DMS 273 treated with DMSO at 0.1 percent for 48 hours (cell line): ENCODE results near the gene POLN.
"Not testable (repeated sequence)": the region's sequence is repeated elsewhere in the genome, so short reads cannot be mapped to it uniquely, and the experiment has no call there.

ENCODE experiments used
- DNase-seq: peaks from one replicate; lab custom pipeline; 2025; lab: John Stamatoyannopoulos, UW

POLN gene

DNA sequence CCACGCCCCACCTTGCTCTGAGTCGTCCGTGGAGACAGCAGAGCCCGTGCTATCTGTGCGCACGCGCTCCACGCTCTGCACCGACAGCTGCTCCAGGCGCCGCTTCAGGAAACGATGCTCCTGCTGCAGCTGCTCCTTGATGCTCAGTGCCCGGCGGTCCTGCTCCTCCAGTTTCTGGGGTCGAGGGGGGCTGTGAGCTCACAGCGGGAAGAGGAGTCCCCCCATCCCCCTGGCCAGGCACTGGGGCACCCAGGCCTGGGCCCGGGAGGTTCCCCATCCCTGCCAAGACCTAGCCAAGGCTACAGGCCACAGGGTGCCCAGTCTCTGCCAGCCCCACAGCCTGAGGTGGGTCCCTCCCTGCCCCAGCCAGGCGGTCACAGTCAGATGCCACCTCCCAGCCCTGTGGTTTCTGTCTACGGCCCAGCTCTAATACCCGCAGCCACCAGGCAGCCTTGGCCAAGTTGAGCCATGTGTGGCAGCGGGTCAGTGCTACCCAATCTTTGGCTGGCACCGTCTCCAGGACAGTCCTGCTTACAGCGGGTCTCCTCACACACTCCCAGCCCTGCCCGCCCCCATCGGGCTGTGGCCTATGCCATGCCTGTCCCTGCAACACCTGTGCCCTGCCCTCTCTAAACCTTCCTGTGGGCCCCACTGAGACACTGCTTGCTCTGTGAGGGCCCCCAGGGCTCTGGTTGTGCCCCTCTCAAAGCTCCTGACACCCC lies 9.3 kb upstream of the POLN start:
- DNase-seq = no peak

DNA sequence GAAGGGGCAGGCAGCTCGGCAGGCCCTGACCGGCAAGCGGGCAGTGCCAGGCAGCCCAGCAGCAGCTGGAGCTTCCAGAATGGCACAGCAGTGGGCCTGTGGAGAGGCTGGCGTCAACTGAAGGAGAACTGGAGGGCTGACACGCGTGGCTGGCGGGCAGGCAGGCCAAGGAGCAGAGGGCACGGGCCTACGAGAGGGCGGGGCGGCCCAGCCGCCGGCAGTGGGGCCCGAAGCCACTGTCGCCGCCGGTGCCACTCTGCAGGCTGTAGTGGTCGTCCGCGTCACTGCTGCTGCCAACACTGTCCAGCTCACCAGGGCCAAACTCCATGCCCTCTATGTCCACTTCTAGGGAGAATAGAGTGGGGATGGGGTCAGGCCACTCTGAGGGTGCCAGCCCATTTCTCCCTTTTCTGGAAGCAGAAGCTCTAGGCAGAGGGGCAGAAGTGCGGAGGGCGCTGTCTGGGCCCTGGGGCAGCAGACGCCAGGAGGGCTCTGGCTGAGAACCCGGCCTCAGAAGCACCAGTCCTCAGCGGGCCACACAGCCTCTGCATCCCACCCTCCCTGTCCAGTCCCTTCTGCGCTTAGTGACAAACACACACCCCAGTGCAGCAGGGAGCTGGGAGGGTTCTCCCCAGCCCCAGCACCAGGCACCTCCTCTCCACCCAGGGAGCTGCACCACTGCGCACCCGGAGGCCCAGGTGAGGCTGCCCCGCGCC lies 8.6 kb upstream of the POLN start:
- no peak for DNase-seq

DNA sequence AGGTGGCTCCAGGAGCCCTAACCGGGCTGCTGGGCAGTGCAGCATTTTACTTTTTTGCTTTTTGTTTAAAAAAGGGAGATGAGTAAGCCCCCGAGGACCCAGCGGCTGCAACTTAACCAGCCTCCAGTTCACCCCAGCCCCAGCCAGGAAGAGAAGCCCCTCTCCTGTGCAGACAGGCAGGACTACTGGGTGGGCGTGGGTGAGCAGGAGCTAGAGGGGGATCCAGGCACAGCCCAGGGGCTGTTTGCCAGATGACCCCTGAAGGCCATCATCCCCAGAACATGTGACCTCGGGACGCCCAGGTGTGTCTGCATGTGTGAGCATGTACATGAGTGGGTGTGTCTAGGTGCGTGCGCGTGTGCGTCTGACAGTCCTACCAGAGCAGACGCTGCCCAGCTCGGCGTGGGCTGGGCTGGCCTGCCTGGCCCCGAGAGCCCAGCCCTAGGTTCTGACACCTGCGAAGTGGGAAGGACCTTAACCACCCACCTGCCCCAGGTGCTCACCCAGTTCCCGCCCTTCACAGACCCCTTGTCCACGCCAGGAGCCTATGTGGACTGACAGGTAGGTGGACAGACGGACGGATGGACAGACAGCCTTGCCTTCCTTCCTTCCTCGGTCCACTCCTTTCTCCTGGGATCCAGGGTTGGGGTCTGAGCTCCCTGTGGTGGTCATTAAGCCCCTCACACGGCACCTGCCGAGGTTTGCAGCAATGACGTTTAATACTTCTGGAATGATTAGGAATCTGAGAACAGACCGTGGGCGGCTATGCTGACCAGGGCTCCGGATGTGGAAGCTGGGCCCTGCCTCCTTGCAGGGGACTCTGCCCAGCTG lies 7.8 kb upstream of the POLN start:
- no peak for DNase-seq

DNA sequence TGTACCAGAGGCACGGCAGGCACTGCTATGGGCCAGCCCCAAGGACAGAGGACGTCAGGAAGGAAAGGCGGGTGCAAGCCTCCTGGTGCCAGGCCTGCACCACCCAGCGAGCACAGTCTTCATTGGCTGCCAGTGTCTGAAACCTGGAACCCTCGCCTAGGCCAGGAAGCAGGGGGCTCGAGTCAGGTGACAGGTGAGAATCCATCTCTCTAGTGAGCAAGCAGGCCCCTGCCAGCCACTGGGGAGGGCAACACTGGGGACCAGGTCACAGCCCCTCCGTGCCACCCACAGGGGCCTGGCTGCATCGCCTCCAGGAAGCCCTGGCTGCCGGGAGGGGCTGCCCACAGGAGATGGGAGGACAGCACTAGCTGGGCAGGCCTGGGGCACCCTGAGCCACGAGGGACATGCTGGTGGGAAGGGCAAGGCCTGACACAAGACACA lies 6.9 kb upstream of the POLN start:
- no peak for DNase-seq

DNA sequence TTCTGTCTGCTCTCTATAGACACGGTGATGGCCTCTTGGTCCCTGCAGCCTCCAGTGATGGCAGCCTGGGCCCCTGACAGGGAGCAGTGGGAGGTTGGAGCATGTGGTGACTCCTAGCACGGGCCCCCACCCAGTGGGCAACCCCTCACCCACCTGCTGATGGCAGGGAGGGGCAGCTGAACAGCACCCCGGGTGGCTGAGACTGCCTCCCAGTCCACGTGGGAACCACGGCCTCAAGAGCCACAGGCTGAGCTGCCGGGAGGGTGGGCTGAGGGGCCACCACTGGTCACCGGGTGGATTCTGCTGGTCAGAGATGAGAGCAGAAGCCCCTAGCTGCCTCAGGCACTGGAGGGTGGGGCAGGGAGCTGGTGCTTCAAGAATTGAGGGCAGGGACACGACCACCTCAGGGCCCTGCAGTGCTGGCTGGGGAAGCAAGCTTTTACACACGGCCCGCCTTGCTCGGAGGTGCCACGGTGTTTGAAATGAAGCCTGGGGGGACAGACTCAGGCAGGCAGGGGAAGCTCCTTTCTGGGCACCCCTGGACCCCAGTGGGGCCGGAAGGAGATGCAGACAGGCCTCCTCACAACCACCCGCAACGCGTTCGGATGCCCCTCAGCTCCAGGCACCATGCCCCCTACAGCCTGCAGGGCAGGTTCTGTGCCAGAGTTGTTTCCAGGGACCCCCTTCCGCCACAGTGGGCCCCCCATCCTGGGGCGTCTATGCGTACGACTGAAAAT lies 6.3 kb upstream of the POLN start:
- DNase-seq = no peak

DNA sequence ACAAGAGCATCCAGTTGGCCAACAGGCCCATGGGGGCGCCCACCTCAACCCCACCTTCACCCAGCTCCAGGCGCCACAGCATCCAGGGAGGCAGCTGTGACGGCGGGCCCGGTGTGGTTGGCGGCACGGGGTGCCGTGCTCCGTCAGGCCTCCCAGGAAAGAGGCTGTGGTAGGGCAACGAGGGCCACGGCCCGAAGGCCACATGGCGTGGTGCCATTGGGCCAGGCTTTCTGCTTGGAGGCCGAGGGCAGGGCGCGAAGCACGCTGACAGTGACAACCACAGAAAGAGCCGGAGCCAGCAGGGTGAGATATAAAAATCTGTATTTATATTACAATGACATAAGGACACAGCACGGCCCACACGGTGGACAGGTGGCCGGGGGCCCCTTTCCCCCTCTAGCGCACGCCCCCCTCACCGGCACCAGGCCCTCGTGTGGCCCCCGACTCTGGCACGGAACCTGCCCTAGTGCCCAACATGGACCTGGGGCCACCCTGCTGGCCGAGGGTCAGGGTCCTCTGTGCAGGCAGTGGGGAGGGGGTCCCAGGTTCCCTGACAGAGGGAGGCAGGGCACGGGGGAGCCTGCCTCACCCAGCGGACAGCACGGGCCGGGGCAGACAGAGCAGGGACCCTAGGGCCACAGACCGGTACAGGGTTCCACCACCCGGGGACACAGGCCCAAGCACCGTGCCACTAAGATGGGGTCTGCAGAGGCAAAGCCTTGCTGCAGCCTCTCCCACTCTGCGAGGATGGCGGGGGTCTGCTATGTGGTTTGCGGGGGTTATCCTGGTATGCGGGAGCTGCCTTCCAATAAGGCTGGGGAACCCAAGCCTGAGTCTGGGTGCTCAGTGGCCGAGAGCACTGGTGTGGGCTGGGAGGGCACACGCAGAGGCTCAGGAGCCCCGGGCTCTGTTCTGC lies 5.5 kb upstream of the POLN start:
- no peak for DNase-seq

DNA sequence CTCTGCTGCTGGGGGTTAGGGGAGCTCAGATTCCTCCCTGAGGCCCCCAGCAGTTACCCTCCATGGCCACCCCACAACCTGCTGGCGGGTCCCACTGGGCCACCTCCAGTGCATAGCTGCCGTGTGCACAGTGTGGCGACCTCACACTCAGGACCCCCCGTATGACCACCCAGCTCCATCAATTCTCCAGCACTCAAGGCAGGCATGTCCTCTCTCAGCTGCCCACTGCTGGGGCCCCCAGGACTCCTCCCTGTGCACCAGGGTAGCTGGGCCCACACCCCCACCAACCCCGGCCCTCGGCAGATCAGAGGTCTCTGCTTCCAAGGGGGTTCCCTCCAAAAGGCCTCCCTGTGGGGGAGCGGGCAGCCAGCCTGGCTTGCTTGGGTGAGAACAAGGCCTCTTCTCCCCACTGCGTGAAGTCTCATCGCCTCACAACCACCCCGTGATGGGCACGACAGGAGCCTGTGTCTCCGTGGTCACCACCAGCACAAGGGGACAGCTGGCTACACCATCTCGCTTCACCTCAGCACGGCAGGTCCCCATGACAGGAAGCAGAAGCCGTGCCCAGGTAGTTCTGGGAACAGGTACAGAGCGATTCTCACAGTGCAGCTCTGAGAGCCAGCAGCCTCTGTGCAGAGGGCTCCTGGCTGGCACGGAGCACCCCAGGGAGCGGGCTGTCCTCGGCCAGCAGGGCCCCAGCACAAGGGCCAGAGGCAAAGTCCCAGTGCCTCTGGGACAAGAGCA lies 4.6 kb upstream of the POLN start:
- DNase-seq = no peak

DNA sequence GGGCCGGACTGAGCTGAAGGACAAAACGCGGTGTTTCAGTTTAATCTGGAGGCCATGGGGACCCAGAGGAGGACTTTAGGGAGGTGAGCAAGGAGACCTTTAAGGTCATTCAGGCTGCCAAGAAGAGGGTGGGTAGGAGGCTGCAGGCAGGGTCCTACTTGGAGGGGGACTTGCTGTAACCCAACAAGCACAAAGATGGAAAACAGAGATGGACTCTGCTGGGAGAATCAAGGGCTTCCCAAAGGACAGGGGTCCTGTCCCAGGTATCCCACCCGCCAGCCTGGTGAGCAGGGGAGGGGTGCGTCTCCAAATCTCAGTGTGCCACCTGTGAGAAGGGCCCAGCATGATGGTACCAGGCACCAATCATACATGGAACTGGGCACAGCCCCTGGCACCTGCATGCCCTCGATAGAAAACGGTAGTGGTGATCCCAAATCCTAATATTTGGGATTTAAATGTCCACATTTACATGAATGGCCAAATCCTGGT lies 3.9 kb upstream of the POLN start:
- DNase-seq = no peak

DNA sequence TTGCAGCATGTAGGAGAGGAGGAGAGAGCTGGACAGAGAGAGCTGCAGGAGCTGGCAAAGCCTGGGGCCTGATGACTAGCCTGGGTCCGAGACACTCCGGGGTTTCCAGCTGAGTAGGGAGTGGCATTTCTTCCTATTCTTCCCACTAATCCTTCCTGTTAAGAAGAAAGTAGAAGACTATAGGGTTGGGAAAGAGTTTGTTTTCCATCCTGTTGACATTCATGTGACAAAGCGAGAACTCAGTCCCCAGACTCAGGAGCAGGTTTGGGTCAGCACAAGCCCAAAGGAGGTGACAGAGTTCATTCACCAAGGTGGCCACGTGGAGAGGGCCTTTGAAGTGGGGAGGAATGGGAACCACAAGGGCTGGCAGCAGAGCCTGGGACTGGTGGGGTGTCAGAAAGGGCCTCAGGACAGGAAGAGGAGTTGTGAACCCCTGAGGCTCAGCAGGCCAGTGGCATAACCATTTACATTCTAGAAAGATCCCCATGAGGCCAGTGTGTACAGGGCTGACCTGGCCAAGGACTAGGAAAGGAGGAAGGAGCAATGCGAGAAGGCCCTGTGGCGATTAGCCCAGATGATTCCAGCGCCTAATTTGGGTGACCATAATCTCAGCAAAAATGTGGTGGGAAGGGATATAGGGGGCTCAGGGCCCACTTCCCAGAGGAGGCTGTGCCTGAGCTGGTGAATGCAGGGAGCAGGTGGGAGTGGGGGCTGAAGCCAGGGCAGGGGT lies 3.3 kb upstream of the POLN start:
- DNase-seq = no peak

DNA sequence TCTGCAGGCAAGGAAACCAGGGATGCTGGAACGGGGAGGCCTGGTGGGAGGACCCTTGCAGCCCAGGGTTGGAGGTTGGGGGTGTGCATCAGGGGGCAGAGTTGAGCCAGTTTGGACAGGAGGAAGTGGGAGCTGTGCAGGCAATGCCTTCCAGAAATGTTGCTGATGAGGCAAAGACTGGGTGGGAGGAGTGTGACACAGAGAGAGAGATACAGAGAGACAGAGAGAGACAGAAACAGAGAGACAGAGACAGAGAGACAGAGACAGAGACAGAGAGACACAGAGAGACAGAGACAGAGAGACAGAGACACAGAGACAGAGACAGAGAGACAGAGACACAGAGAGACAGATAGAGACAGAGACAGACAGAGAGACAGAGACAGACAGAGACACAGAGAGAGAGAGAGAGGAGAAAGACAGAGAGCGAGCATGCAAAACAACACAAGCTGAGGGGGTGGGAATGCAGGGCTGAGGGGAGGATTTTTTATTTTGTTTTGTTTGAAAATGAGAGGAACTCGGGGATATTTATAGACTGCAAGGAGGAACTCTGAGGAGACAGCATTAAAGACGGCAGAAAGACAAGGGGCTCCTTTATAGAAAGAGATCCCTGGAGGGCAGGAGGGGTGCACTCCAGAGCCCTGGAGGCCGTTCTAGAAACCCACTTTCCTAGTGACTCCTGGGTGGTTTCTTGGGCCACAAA lies 1.9 kb upstream of the POLN start:
- no peak for DNase-seq

DNA sequence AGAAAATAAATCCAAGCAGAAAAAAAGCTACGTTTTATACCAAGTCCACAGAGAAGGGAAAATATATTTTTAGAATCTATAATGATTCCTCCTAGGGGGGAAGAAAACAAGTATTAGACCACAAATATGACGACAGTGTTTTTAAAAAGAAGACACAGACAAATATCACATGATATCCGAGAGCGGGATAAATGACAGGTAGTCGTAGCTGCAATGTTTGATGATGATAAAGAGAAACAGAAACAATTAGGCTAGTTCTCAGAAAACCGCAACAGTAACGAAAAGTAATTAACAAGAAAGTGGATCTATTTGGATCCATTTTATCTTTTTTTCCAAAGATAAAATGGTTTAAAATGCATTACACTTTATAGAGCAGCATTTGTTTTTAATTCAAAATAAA lies 918 bp downstream of the POLN start:
- no peak for DNase-seq

DNA sequence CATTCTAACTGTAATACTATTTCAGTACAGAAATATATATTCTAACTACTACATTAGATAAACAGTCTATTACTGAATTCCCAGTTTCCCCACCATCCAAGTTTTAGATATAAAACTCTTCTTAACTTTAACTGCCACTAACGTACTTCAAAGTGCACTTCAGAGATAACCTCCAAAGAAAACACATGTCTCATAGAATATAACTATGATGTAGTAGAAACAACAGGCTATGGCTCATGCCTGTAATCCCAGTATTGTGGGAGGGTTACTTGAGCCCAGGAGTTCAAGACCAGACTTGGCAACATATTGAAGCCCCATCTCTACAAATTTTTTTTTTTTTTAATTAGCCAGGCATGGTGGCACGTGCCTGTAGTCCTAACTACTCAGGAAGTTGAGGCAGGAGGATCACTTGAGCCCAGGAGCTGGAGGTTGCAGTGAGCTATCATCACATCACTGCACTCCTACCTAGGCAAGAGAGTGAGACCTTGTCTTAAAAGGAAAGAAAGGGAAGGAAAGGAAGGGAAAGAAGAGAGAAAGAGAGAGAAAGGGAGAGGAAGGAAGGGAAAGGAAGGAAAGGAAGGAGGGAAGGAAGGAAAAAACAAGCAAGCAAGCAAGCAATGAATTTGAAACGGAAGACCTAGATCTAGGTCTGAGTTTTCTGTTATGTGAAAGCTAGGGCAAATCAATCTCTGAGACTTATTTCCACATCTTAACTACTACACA lies 4.8 kb downstream of the POLN start:
- DNase-seq = no peak

DNA sequence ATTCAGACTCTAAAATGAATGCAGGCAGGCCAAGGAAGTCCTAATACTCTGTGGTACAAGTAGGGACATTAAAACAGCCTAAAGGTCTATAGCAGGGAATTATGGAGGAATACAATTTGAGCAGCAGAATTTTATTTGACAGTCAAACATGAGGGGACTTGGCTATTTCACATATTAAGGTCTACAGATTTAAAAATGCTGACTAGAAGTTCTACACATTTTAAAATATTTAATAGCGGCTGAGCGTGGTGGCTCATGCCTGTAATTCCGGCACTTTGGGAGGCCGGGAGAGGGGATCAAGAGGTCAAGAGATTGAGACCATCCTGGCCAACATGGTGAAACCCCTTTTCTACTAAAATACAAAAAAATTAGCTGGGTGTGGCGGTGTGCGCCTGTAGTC lies 10.8 kb downstream of the POLN start:
- DNase-seq = no peak

DNA sequence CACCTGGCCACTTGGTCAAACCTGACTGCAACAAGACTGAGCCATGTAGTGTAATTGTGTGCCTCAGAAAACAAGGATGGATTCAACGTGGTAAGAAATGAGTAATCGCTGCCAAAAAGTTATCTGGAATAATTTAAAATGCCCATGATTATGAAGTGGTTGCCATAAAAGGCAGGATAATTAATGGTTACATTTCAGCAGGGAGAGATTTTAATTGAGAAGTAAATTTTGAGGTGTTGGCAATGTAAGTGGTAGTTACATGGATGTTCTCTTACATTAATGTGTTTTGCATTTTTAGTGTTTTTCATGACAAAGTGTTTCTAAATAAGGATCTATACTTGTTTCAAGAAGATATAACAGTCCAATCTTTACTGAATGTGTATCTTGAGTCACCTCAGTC lies 15.7 kb downstream of the POLN start:
- DNase-seq = no peak

DNA sequence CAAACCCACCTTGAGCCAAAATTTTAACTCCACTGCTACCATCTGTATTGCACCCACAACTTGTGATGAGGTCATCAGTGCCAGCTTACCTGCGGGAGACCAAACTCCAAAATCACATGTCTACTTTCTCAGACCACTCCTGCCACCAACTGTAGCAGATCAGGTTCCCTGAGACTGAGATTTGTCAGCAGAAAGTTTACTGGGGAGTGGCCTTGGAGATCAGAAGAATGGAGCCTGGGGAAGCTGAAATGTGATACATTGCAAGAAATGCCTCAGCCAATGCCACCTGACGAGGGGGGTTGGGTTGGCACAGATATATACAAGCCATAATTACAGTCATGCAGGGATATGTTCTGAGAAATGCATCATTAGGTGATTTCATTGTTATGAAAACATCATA lies 19.1 kb downstream of the POLN start:
- DNase-seq = no peak

DNA sequence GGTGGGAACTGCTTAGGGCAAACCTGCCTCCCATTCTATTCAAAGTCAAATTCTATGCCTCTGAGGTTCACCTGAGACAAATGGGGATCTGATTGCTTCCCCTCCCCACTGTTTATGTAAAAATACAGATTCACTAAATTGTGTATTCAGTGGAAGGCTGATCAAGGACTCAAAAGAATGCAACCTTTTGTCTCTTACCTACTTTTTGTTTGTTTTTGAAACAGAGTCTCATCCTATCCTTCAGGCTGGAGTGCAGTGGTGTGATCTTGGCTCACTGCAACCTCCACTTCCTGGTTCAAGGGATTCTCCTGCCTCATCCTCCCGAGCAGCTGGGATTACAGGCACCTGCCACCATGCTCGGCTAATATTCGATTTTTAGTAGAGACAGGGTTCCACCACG lies 20.5 kb downstream of the POLN start:
- DNase-seq = not testable (repeated sequence)

DNA sequence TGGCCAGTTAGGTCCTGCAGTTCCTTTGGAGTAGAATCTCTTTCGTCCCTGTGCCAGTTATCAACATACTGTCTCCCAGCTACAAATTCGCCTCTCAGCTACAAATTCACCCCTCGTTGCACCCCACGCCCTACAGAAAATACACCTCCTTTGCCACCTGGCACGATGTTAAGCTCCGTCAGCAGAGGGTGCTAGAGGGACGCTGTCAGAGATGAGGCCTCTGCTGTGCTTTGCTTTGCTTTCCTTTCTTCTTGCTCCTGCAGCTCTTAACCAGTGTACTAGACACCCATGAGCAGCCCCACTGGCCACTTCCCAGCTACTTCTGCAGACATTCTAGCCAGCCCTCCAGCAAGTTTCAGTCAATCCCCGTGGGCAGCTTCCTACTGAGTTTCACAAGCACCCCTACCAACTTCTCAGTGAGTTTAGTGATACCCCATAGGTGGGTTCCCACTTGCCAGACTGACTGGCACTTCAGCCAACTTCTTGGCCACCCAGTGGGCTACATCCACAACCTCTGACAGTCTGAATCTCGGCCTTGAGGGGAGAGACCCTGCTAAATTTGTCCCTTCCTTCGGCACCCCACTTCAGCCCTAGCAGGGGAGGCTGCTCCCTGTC lies 21.8 kb downstream of the POLN start:
- DNase-seq = peak; percentile 9
